ENCODE results near the gene COX4I1.

DNA sequence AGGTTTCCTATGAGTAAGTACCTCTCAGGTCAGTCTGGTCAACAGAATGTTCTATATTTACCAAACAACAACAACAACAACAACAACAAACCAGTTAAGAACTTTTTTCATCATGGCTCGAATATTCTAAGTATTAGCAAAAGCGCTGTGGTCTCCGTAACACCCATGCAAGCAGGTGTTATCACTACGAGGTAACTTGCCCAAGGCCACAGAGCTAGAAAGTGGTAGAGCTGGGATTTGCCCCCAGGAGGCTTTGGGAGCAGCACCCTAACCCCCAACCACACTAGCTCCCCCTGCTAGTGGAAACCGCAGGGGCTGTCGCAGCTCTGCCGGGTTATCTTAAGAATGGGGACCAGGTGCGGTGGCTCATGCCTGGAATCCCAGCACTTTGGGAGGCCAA is 24.7 kb upstream of the COX4I1 start:
- TF ChIP-seq, protein P1, sequence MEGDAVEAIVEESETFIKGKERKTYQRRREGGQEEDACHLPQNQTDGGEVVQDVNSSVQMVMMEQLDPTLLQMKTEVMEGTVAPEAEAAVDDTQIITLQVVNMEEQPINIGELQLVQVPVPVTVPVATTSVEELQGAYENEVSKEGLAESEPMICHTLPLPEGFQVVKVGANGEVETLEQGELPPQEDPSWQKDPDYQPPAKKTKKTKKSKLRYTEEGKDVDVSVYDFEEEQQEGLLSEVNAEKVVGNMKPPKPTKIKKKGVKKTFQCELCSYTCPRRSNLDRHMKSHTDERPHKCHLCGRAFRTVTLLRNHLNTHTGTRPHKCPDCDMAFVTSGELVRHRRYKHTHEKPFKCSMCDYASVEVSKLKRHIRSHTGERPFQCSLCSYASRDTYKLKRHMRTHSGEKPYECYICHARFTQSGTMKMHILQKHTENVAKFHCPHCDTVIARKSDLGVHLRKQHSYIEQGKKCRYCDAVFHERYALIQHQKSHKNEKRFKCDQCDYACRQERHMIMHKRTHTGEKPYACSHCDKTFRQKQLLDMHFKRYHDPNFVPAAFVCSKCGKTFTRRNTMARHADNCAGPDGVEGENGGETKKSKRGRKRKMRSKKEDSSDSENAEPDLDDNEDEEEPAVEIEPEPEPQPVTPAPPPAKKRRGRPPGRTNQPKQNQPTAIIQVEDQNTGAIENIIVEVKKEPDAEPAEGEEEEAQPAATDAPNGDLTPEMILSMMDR (IDR thresholded peaks at IDR 0.05): no peak
- TF ChIP-seq POLR2A (IDR thresholded peaks at IDR 0.05) (no peak), POLR2AphosphoS5 (IDR thresholded peaks at IDR 0.05) (no peak)
